PFSK-1 (cell line): ENCODE measurements around the gene ACTR6.

Experiments
- REST ChIP-seq, 2 experiments: IDR thresholded peaks; 2 replicates each; pipeline versions ENCODE4 v1.6.1 to v1.8.0; 2011 to 2012; ENCODE audit warnings: low read depth in 2 of 2, low read length in 2 of 2, control low read depth in 1 of 2, inconsistent platforms in 1 of 2, mild to moderate bottlenecking in 1 of 2, moderate library complexity in 1 of 2; ENCODE audit not compliant: insufficient read depth in 1 of 2
- SIN3A ChIP-seq: IDR thresholded peaks from 2 replicates; pipeline ENCODE4 v1.6.1; 2012; ENCODE audit warnings: mild to moderate bottlenecking, low read length, moderate library complexity, borderline replicate concordance; ENCODE audit not compliant: insufficient read depth
- TAF1 ChIP-seq: IDR thresholded peaks from 2 replicates; pipeline ENCODE4 v1.6.1; 2012; ENCODE audit warnings: low read length, control low read depth, borderline replicate concordance; ENCODE audit not compliant: insufficient read depth

DNA sequence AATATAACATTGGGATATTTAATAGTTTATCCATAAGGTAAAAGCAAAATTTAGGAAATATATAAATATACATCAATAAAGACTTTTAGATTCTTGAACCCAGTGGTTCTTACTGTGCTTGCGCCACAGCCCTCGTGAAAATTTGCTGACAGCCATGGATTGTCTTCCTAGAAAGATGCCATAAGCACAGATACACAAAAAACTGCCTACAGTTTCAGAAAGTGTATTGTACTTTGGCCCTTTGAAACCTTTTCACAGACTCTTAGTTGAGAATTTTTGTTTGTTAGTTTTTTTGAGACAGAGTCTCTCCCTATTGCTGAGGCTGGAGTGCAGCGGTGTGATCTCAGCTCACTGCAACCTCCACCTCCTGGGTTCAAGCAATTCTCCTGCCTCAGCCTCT lies 38.2 kb downstream of the ACTR6 start:
- no peak for TF ChIP-seq SIN3A
- no peak for TF ChIP-seq TAF1
- TF ChIP-seq REST (IDR thresholded peaks at IDR 0.05; ENCODE audit: insufficient read depth in 1 of 2, low read depth in 2 of 2, low read length in 2 of 2), result no peak
